Muscle of leg (tissue), 11 donors: Measurements from ENCODE around the gene LAT. TPM values are rescaled to one million over a fixed set of nuclear protein-coding genes. Genes with fewer than 3 reads are reported as not detected.
"Not testable (repeated sequence)": the region's sequence is repeated elsewhere in the genome, so short reads cannot be mapped to it uniquely, and the experiment has no call there.

Experiments used
- DNase-seq: peaks from one replicate; pipeline ENCODE4 v3.0.0; 2013
- H3K27ac ChIP-seq: one replicate; pipeline ENCODE4 v1.5.1; 2013; ENCODE audit warnings: mild to moderate bottlenecking, low read length, control low read depth
- H3K27me3 ChIP-seq: one replicate; pipeline ENCODE4 v1.6.1; 2013; ENCODE audit warnings: low read length; ENCODE audit not compliant: control insufficient read depth, insufficient read depth
- H3K36me3 ChIP-seq: one replicate; pipeline ENCODE4 v1.6.1; 2013; ENCODE audit warnings: low read length; ENCODE audit not compliant: control insufficient read depth, insufficient read depth
- H3K4me1 ChIP-seq: one replicate; pipeline ENCODE4 v1.6.1; 2013; ENCODE audit warnings: low read length; ENCODE audit not compliant: control insufficient read depth, insufficient read depth
- H3K4me3 ChIP-seq: one replicate; pipeline ENCODE4 v1.5.1; 2013; ENCODE audit warnings: low read length, control low read depth
- H3K9me3 ChIP-seq: replicated peaks from 2 replicates; pipeline ENCODE4 v1.6.1; 2013; ENCODE audit warnings: low read depth, low read length; ENCODE audit not compliant: control insufficient read depth
- WGBS: methylation state at CpG from one replicate; pipeline ENCODE4 v1.1.5; 2013; ENCODE audit warnings: missing lambda C conversion rate; ENCODE audit not compliant: insufficient coverage; 5-methylcytosine and 5-hydroxymethylcytosine counted together
- polyA plus RNA-seq, 8 donors: library from polyadenylated mRNA; unstranded; fragments of 120-200 nt; gene quantifications; one replicate each; pipeline versions ENCODE4 v1.2.1 to v1.2.3, GENCODE V29; 2013; ENCODE audit warnings: inconsistent platforms in 1 of 8, low replicate concordance in 1 of 8; ENCODE audit not compliant: insufficient read length in 8 of 8, insufficient read depth in 1 of 8
- total RNA-seq: library from RNA; stranded (reverse); fragments of 120-200 nt; gene quantifications from one replicate; pipeline ENCODE4 v1.2.4, GENCODE V29; 2013

Gene LAT
- total and polyA plus RNA-seq, 9 donors = 1.4 to 3.9 (median 3.2) TPM

DNA sequence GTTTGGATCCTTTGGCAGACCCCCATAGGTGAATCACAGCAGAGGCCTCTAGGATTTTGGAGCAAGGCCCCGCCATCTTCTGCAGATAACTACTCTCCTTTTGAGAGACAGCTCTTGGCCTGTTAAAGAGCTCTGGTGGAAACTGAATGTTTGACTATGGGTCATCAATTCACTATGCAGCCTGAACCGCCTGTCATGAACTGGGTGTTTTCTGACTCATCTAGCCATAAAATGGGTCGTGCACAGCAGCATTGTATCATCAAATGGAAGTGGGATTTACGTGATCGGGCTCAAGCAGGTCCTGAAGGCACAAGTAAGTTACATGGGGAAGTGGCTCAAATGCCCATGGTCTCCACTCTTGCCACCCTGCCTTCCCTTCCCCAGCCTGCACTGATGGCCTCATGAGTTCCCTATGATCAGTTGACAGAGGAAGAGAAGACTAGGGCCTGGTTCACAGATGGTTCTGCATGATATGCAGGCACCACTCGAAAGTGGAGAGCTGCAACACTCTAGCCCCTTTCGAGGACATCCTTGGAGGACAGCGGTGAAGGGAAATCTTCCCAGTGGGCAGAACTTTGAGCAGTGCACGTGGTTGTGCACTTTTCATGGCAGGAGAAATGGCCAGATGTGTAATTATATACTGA, 19.8 kb downstream of the LAT start:
- H3K4me1 ChIP-seq, DNase-seq, H3K27me3 ChIP-seq, H3K4me3 ChIP-seq, H3K36me3 ChIP-seq, H3K9me3 ChIP-seq, H3K27ac ChIP-seq: not testable (repeated sequence)
- 75% methylated on average over 7 of the region's 9 CpGs for WGBS

DNA sequence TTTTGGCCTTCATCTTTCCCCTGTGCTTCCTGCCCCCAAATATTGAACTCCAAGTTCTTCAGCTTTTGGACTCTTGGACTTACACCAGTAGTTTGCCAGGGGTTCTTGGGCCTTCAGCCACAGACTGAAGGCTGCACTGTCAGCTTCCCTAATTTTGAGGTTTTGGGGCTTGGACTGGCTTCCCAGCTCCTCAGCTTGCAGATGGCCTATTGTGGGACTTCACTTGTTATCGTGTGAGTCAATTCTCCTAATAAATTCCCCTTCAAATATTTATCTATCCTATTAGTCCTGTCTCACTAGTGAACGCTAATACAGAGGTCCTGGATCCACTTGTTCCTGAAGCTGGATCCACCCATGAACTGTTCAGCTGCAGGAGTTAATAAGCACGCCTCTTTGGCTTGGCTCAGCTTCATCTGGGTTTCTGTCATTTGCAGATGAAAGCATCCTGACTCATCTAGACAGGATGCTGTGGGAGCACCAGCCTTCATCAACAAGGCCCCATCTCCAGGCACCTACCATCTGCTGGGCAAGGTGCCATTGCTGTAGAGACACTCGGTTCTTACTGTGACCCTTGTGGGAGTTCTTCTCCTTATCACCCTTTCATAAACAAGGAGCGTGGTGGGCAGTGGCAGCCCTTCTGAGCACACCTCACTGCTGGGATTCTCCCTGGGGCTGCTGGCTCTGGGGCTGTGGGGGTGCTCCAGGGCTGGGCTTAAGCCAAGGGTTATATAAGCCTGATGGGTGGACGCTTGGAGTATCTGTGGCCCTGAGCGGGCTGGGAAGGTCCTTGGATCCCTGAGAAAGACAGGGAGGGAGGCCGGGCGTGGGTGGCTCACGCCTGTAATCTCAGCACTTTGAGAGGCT, 23.1 kb downstream of the LAT start:
- no peak overlapping the region for H3K27ac ChIP-seq
- H3K36me3 ChIP-seq = no peaks in the 10 kb centered on the region
- H3K27me3 ChIP-seq = no peaks in the 10 kb centered on the region
- H3K9me3 ChIP-seq = no peaks in the 10 kb centered on the region
- WGBS = 79% methylated on average over 7 of the region's 10 CpGs
- no peak overlapping the region for H3K4me3 ChIP-seq
- no peak for DNase-seq
- no peaks in the 10 kb centered on the region for H3K4me1 ChIP-seq

DNA sequence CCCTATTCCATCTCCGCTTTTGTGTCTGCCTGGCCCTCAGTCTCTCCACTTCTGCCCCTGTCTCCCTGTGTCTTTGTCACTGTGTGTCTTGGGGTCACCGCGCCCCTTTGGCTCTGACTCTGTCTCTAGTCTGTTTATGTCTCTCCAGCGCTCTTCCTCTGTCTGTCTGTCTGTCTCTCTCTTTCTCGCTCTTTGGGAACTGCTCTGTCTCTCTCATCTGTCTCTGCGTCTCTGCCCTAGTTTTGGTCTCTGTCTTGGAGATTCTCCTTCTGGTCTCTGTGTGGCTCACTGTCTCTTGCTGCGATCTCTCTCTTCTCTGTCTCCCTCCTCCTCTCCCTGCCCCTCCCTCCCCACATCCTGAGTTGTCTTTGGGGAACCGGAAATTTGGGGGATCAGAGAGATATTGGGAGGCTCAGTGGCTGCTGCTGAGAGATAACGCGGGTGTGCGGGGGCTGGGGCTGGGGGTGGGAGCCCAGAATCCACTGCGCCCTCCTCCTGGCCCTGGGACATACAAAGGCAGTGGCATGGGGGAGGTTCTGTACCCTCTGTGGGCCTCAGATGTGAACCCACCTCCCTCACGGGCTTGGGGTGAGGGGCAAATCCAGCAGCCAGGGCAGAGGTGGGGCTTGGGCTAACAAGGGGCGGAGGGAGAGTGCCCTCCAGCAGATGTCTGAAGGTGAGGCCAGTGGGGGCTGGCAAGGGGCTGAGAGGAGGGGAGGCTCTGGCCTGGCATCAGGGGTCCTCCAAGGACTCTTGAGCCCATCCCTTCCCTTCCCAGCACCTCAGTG, 24.4 kb downstream of the LAT start:
- Histone ChIP-seq H3K9me3 (no peaks in the 10 kb centered on the region), H3K27me3 (no peaks in the 10 kb centered on the region), H3K4me3 (no peak overlapping the region), H3K4me1 (no peaks in the 10 kb centered on the region), H3K36me3 (no peaks in the 10 kb centered on the region), H3K27ac (no peak overlapping the region)
- no peak for DNase-seq
- WGBS = 87% methylated on average over 6 of the region's 14 CpGs

DNA sequence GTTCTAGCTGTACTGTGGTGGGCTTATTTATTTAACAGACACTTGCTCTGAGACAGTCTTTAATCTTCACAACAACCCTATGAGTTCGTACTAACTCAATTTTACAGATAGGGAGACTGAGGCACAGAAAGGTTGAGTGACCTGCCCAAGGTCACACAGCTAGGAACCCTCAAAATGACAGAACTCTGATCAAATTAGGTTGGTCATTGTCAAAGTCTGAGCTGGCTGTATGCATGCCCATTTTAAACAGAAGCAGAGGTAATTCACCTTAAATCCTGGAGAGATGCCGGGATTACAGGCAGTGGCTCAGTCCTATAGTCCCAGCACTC, 24.9 kb downstream of the LAT start:
- DNase-seq = no peak
- WGBS = no CpG with 5 or more reads among the region's 2 CpGs
- H3K4me1 ChIP-seq = no peaks in the 10 kb centered on the region
- no peaks in the 10 kb centered on the region for H3K9me3 ChIP-seq
- H3K27me3 ChIP-seq = no peaks in the 10 kb centered on the region
- no peaks in the 10 kb centered on the region for H3K36me3 ChIP-seq
- no peak overlapping the region for H3K27ac ChIP-seq
- H3K4me3 ChIP-seq = no peak overlapping the region

DNA sequence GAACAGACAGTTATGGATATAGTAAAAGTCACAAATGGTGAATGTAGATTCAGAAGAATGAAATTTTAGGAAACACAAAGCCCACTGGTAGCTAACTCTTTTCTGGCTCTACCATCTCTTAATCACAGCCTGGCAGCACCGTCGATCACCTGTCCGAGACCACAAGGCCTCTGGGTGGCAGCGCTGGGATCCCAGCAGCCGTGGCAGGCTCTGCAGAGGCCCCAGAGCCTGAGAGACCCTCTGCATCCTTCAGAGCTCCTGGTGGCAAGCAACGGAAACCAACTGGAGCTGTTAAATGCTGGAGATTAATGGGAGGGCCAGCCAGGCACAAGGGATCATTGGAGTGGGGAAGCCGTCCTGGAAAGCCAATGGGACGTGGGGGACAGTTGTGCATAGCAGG, 26.3 kb downstream of the LAT start:
- Histone ChIP-seq H3K4me3 (no peak overlapping the region), H3K27ac (no peak overlapping the region), H3K36me3 (no peaks in the 10 kb centered on the region), H3K27me3 (no peaks in the 10 kb centered on the region), H3K4me1 (no peaks in the 10 kb centered on the region), H3K9me3 (no peaks in the 10 kb centered on the region)
- no peak for DNase-seq
- 44% methylated on average over 5 of the region's 8 CpGs for WGBS

DNA sequence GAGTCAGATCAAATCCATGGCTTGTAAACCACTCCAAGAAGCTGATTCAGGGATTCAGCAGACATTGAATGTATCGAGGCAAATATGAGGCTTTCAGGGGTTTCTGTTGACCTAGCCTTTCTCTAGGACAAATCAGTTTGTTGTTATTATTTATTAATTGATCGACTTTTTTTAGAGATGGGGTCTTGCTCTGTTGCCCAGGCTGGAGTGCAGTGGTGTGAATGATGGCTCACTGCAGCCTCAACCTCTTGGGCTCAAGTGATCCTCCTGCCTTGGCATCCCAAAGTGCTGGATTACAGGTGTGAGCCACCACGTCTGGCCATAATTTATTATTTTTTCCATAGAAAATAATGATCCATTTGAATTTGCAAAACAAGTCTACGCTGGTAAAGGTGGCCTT, 27.0 kb downstream of the LAT start:
- DNase-seq = no peak
- H3K36me3 ChIP-seq = no peaks in the 10 kb centered on the region
- 50% methylated on average over 1 of the region's 4 CpGs for WGBS
- no peaks in the 10 kb centered on the region for H3K27me3 ChIP-seq
- no peaks in the 10 kb centered on the region for H3K4me1 ChIP-seq
- H3K9me3 ChIP-seq = no peaks in the 10 kb centered on the region
- H3K4me3 ChIP-seq = no peak overlapping the region
- H3K27ac ChIP-seq = no peak overlapping the region

DNA sequence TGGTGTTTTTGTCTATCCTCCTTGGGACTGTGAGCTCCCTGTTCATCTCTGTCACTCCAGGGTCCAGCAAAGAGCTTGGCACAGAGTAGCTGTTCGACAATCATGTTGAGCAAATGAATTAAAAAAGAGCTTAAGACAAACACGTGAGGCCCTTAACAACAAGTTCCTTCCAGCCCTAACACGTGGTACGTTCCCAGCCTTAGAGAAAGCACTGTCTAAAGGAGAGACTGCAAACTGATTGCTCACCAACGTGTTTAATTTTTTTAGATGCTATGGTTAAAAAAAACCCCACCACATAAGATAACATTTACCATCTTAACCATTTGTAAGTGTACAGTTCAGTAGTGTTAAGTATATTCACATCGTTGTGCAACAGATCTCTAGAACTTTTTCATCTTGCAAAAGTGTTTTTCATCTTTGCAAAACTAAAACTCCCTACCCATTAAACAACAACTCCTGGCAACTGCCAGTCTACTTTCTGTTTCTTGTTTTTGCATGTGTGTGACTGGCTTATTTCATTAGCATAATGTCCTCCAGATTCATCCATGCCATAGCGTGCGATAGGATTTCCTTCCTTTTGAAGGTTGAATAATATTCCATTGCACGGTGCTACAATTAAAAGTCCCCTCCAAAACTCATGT, 28.2 kb downstream of the LAT start:
- Histone ChIP-seq H3K36me3 (no peaks in the 10 kb centered on the region), H3K4me1 (no peaks in the 10 kb centered on the region), H3K27me3 (no peaks in the 10 kb centered on the region), H3K27ac (no peak overlapping the region), H3K9me3 (no peaks in the 10 kb centered on the region), H3K4me3 (no peak overlapping the region)
- no peak for DNase-seq
- 53% methylated on average over 2 of the region's 9 CpGs for whole genome bisulfite sequencing

DNA sequence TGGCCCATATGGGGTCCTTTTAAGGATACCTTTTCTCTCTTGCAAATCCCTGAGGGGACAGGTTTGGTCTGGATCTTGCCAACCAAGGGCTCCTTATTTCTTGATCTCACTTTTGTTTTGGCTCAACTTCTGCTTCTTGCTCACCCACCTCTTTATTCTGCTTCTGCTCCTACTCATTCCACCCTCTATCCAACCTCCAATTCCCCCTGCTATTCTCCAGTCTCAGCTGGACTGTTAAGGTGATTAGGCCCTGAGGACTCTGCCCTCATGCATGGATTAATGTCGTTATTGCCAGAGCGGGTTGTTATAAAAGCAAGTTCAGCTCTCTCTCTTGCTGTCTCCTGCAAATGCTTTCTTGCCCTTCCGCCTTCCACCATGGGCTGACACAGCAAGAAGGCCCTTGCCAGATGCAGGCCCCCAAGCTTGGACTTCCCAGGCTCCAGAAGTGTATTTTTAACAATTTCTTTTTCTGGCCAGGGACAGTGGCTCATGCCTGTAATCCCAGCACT, 29.8 kb downstream of the LAT start:
- WGBS = 73% methylated on average over 3 of the region's 3 CpGs
- Histone ChIP-seq H3K36me3 (no peaks in the 10 kb centered on the region), H3K27ac (no peak overlapping the region)

DNA sequence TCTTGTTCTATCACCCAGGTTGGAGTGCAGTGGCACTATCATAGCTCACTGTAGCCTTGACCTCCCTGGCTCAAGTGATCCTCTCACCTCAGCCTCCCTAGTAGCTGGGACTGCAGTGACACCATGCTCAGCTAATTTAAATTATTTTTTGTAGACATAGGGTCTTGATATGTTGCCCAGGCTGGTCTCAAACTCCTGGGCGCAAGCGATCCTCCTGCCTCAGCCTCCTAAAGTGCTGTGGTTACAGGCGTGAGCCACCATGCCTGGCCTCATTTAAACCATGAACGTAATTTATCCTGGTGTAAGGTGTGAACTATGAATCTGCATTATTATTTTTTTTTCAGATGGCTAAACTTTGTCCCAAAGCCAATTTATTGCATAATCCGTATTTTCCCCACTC, 37.3 kb downstream of the LAT start:
- Histone ChIP-seq H3K36me3 (no peaks in the 10 kb centered on the region), H3K27ac (no peak overlapping the region), H3K9me3 (no peaks in the 10 kb centered on the region), H3K27me3 (peaks cover 2% of the 10 kb centered on the region), H3K4me3 (no peak overlapping the region), H3K4me1 (no peaks in the 10 kb centered on the region)
- WGBS = no CpG with 5 or more reads among the region's 5 CpGs
- DNase-seq = no peak

More for the DNA sequence above, 29.8 kb downstream of the LAT start:
- Histone ChIP-seq H3K27me3 (no peaks in the 10 kb centered on the region), H3K4me1 (no peaks in the 10 kb centered on the region), H3K9me3 (no peaks in the 10 kb centered on the region), H3K4me3 (no peak overlapping the region)
- peak; percentile 5 for DNase-seq
